ENCODE measurements around the gene PIK3C2G.

The PIK3C2G gene

DNA sequence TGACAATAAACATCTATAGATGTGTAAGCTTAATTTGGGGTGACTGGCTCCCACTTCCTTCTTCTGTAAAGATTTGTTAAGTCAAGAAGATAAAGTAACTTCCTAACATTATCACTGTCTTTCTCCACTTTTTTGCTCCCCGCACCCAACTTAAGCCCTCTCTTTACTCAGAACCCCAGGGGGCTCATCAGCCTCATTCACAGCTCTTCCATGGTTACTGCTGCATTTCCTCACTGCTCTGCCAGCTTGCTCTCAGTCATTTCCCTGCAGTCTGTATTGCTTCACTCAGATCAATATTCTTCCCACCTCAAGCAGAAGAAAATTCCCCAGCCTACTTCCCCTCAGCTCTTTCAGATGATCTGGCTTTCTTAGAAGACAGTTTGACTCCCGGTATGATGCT is 102.0 kb downstream of the PIK3C2G start:
- H3K27me3 ChIP-seq (ENCODE audit: control insufficient read depth in 2 of 2, insufficient read depth in 2 of 2, low read length in 2 of 2), result no peaks in the 10 kb centered on the region
- H3K9ac ChIP-seq (ENCODE audit: low read depth in 1 of 2, low read length in 2 of 2), result no peak overlapping the region
- no peak overlapping the region for H3K27ac ChIP-seq (ENCODE audit: low read depth in 2 of 2, low read length in 2 of 2)
- H3K4me3 ChIP-seq (ENCODE audit: low read length in 2 of 2), result no peak overlapping the region
- H3K4me1 ChIP-seq (ENCODE audit: control insufficient read depth in 2 of 2, insufficient read depth in 2 of 2, low read length in 2 of 2), result no peaks in the 10 kb centered on the region
- H3K9me3 ChIP-seq (ENCODE audit: control insufficient read depth in 2 of 2, low read length in 2 of 2), result no peaks in the 10 kb centered on the region
- H3K36me3 ChIP-seq (ENCODE audit: control insufficient read depth in 2 of 2, insufficient read depth in 2 of 2, low read length in 2 of 2), result no peaks in the 10 kb centered on the region

DNA sequence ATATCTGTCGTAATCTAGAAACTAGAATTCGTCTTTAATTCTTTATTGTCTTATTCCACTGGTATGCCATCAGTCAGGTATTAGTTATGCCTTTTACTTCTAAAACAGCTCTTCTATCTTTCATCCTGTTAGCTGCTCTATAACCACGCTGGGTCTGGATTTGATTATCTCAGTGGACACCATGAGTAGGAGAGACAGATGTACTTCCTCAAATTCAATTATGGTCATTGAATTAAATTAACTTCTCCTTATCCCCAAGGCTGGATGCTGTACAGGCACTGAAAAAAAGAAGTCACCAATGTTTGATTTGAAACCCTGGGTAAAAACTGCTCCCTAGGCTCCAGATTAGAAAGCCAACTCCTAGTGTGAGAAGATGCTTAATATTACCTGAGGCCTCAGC is 107.3 kb downstream of the PIK3C2G start:
- Histone ChIP-seq H3K27ac (ENCODE audit: low read depth in 2 of 2, low read length in 2 of 2) (no peak overlapping the region), H3K4me1 (ENCODE audit: control insufficient read depth in 2 of 2, insufficient read depth in 2 of 2, low read length in 2 of 2) (no peaks in the 10 kb centered on the region), H3K36me3 (ENCODE audit: control insufficient read depth in 2 of 2, insufficient read depth in 2 of 2, low read length in 2 of 2) (no peaks in the 10 kb centered on the region), H3K9me3 (ENCODE audit: control insufficient read depth in 2 of 2, low read length in 2 of 2) (no peaks in the 10 kb centered on the region), H3K4me3 (ENCODE audit: low read length in 2 of 2) (no peak overlapping the region), H3K27me3 (ENCODE audit: control insufficient read depth in 2 of 2, insufficient read depth in 2 of 2, low read length in 2 of 2) (no peaks in the 10 kb centered on the region), H3K9ac (ENCODE audit: low read depth in 1 of 2, low read length in 2 of 2) (no peak overlapping the region)

DNA sequence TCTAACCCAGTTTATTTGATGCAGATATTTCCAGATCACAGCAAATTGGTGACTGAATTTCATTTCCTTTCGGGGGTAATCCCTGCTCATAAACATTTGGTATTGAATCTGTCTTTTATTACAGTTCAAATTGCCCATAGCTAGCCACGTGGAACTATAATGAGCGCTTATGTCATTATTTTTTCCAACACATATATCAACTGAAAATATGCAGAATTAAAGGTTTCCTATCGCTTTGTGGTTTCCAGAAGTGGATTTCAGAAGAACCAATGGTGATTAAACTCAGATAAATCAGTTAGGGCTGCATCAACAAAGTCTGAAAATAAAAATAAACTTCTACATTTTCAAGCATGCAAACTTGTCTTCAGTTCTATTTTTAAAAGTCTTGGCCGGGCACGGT is 111.9 kb downstream of the PIK3C2G start:
- H3K9ac ChIP-seq (ENCODE audit: low read depth in 1 of 2, low read length in 2 of 2), result no peak overlapping the region
- H3K27ac ChIP-seq (ENCODE audit: low read depth in 2 of 2, low read length in 2 of 2), result no peak overlapping the region
- H3K36me3 ChIP-seq (ENCODE audit: control insufficient read depth in 2 of 2, insufficient read depth in 2 of 2, low read length in 2 of 2), result no peaks in the 10 kb centered on the region
- H3K4me1 ChIP-seq (ENCODE audit: control insufficient read depth in 2 of 2, insufficient read depth in 2 of 2, low read length in 2 of 2), result no peaks in the 10 kb centered on the region
- H3K27me3 ChIP-seq (ENCODE audit: control insufficient read depth in 2 of 2, insufficient read depth in 2 of 2, low read length in 2 of 2), result no peaks in the 10 kb centered on the region
- no peaks in the 10 kb centered on the region for H3K9me3 ChIP-seq (ENCODE audit: control insufficient read depth in 2 of 2, low read length in 2 of 2)
- no peak overlapping the region for H3K4me3 ChIP-seq (ENCODE audit: low read length in 2 of 2)

DNA sequence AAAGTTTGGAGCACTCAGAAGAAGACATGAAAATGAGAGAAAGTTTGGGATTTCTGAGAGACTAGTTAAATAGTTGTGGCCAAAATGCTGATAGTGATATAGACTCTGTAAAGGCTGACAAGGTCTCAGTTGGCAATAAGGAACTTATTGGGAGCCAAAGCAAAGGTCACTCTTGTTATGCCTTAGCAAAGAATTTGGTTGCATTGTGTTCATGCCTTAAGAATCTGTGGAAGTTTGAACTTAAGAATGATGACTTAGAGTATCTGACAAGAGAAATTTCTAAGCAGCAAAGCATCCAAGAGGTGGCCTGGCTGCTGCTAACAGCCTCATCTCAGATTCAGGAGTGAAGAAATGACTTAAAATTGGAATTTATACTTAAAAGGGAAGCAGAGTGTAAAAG is 113.8 kb downstream of the PIK3C2G start:
- H3K36me3 ChIP-seq (ENCODE audit: control insufficient read depth in 2 of 2, insufficient read depth in 2 of 2, low read length in 2 of 2), result no peaks in the 10 kb centered on the region
- no peak overlapping the region for H3K4me3 ChIP-seq (ENCODE audit: low read length in 2 of 2)
- no peaks in the 10 kb centered on the region for H3K27me3 ChIP-seq (ENCODE audit: control insufficient read depth in 2 of 2, insufficient read depth in 2 of 2, low read length in 2 of 2)
- no peaks in the 10 kb centered on the region for H3K9me3 ChIP-seq (ENCODE audit: control insufficient read depth in 2 of 2, low read length in 2 of 2)
- no peak overlapping the region for H3K27ac ChIP-seq (ENCODE audit: low read depth in 2 of 2, low read length in 2 of 2)
- H3K4me1 ChIP-seq (ENCODE audit: control insufficient read depth in 2 of 2, insufficient read depth in 2 of 2, low read length in 2 of 2), result no peaks in the 10 kb centered on the region
- no peak overlapping the region for H3K9ac ChIP-seq (ENCODE audit: low read depth in 1 of 2, low read length in 2 of 2)

DNA sequence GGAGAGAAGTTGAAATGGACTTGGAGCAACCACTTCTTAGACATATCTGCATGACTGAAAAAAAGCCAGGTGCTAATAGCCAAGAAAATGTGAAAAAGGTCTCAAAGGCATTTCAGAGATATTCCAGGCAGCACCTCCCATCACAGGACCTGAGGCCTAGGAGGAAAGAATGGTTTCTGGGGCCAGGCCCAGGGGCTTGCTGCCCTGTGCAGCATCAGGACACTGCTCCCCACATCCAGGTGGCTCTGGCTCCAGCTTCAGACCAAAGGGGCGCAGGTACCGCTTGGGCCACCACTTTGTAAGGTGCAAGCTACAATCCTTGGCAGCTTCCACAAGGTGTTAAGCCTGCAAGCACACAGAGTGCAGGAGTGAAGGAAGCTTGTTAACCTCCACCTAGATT is 114.3 kb downstream of the PIK3C2G start:
- Histone ChIP-seq H3K4me3 (ENCODE audit: low read length in 2 of 2) (no peak overlapping the region), H3K27ac (ENCODE audit: low read depth in 2 of 2, low read length in 2 of 2) (no peak overlapping the region), H3K27me3 (ENCODE audit: control insufficient read depth in 2 of 2, insufficient read depth in 2 of 2, low read length in 2 of 2) (no peaks in the 10 kb centered on the region), H3K36me3 (ENCODE audit: control insufficient read depth in 2 of 2, insufficient read depth in 2 of 2, low read length in 2 of 2) (no peaks in the 10 kb centered on the region), H3K9me3 (ENCODE audit: control insufficient read depth in 2 of 2, low read length in 2 of 2) (no peaks in the 10 kb centered on the region), H3K9ac (ENCODE audit: low read depth in 1 of 2, low read length in 2 of 2) (no peak overlapping the region), H3K4me1 (ENCODE audit: control insufficient read depth in 2 of 2, insufficient read depth in 2 of 2, low read length in 2 of 2) (no peaks in the 10 kb centered on the region)

DNA sequence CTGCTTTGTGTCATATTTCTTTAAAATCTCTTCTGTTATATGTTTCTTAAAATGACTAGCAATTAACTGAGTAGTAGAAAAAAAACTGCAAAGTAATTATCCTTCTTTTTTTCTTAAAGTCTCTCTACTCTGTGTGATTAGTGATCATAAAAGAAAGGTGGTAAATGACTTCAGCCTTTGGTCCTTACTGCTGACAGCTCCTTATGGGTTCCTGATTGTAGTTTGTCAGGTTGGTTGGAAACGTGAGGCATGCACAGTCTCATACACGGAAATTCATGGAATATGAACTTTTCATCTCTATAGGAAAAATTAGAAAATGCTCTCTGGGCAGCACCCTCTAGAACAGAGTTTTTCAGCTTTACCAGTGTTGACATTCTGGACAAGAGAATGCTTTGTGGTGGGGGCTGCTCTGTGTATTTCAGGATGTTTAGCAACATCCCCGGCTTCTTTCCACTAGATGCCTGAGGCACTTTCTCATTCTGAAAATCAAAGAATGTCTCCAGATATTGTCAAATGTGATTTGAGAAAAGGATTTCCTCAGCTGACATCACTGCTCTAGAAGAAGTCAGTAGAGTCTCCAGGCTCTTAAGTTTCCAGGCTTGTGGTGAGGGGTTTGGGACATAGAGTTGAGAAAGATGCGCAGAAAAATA is 121.0 kb downstream of the PIK3C2G start:
- no peaks in the 10 kb centered on the region for H3K4me1 ChIP-seq (ENCODE audit: control insufficient read depth in 2 of 2, insufficient read depth in 2 of 2, low read length in 2 of 2)
- H3K9me3 ChIP-seq (ENCODE audit: control insufficient read depth in 2 of 2, low read length in 2 of 2), result no peaks in the 10 kb centered on the region
- H3K4me3 ChIP-seq (ENCODE audit: low read length in 2 of 2), result no peak overlapping the region
- no peaks in the 10 kb centered on the region for H3K27me3 ChIP-seq (ENCODE audit: control insufficient read depth in 2 of 2, insufficient read depth in 2 of 2, low read length in 2 of 2)
- no peak overlapping the region for H3K9ac ChIP-seq (ENCODE audit: low read depth in 1 of 2, low read length in 2 of 2)
- H3K36me3 ChIP-seq (ENCODE audit: control insufficient read depth in 2 of 2, insufficient read depth in 2 of 2, low read length in 2 of 2), result no peaks in the 10 kb centered on the region
- no peak overlapping the region for H3K27ac ChIP-seq (ENCODE audit: low read depth in 2 of 2, low read length in 2 of 2)

DNA sequence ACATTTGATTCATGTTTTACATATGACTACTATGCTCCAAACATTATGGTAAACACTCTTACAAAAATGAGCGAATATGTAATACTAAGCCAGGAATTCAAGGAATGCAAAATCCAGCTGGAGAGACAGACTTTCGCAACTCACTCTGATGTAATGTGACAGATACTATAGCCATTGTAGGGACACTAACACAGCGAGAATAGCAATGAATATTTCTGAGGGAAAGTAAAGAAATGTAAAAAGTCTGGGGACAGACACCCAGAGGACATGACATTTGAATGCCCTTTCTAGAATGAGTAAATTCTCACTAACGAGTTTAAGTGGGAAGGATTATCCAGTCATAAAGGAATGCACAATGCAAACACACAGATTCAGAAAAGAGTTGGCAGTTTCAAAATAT is 121.9 kb downstream of the PIK3C2G start:
- Histone ChIP-seq H3K27ac (ENCODE audit: low read depth in 2 of 2, low read length in 2 of 2) (peak overlapping the region in 1 of 2 donors; percentile 26), H3K36me3 (ENCODE audit: control insufficient read depth in 2 of 2, insufficient read depth in 2 of 2, low read length in 2 of 2) (no peaks in the 10 kb centered on the region), H3K9ac (ENCODE audit: low read depth in 1 of 2, low read length in 2 of 2) (no peak overlapping the region), H3K4me3 (ENCODE audit: low read length in 2 of 2) (no peak overlapping the region), H3K27me3 (ENCODE audit: control insufficient read depth in 2 of 2, insufficient read depth in 2 of 2, low read length in 2 of 2) (no peaks in the 10 kb centered on the region), H3K4me1 (ENCODE audit: control insufficient read depth in 2 of 2, insufficient read depth in 2 of 2, low read length in 2 of 2) (no peaks in the 10 kb centered on the region), H3K9me3 (ENCODE audit: control insufficient read depth in 2 of 2, low read length in 2 of 2) (no peaks in the 10 kb centered on the region)

DNA sequence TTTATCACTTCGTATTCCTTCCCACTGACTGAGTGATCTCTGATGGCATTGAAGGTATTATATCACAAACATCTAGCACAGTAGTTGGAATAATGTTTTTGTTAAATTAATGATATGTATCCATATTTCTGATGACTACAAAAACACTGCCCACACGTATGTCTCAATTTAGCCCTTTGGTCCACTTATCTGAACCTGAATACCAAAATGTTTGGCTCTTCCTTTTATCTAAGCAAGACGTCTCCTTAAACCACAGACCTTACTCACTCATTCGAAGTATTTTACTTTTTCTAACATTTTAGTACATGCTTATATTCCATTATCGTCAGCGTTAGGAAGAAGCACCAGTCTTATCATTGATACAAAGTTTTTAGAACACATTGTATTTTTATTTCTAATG is 126.4 kb downstream of the PIK3C2G start:
- H3K27me3 ChIP-seq (ENCODE audit: control insufficient read depth in 2 of 2, insufficient read depth in 2 of 2, low read length in 2 of 2), result no peaks in the 10 kb centered on the region
- H3K4me3 ChIP-seq (ENCODE audit: low read length in 2 of 2), result no peak overlapping the region
- H3K9me3 ChIP-seq (ENCODE audit: control insufficient read depth in 2 of 2, low read length in 2 of 2), result no peaks in the 10 kb centered on the region
- H3K36me3 ChIP-seq (ENCODE audit: control insufficient read depth in 2 of 2, insufficient read depth in 2 of 2, low read length in 2 of 2), result no peaks in the 10 kb centered on the region
- H3K9ac ChIP-seq (ENCODE audit: low read depth in 1 of 2, low read length in 2 of 2), result no peak overlapping the region
- H3K27ac ChIP-seq (ENCODE audit: low read depth in 2 of 2, low read length in 2 of 2), result no peak overlapping the region
- H3K4me1 ChIP-seq (ENCODE audit: control insufficient read depth in 2 of 2, insufficient read depth in 2 of 2, low read length in 2 of 2), result no peaks in the 10 kb centered on the region

DNA sequence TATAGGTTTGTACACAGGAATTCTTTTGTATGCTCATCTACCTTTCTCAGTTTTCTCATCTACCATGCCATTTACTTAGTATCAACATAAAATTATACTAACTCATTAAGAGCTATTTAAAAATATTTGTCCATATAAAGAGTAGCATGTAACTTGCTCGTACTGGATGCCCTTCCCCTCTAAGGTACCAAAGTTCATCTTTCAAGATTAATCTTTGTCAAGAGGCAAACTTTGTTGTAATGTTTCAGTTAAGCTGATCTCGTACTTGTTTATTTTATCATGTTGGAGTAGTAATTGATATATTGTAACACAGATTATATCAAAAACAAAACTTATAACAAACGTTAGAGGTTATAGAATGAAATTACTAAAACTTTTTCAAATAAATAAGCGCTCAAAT is 128.5 kb downstream of the PIK3C2G start:
- H3K4me1 ChIP-seq (ENCODE audit: control insufficient read depth in 2 of 2, insufficient read depth in 2 of 2, low read length in 2 of 2), result no peaks in the 10 kb centered on the region
- H3K9ac ChIP-seq (ENCODE audit: low read depth in 1 of 2, low read length in 2 of 2), result no peak overlapping the region
- no peak overlapping the region for H3K4me3 ChIP-seq (ENCODE audit: low read length in 2 of 2)
- no peaks in the 10 kb centered on the region for H3K9me3 ChIP-seq (ENCODE audit: control insufficient read depth in 2 of 2, low read length in 2 of 2)
- no peak overlapping the region for H3K27ac ChIP-seq (ENCODE audit: low read depth in 2 of 2, low read length in 2 of 2)
- H3K27me3 ChIP-seq (ENCODE audit: control insufficient read depth in 2 of 2, insufficient read depth in 2 of 2, low read length in 2 of 2), result no peaks in the 10 kb centered on the region
- H3K36me3 ChIP-seq (ENCODE audit: control insufficient read depth in 2 of 2, insufficient read depth in 2 of 2, low read length in 2 of 2), result no peaks in the 10 kb centered on the region

DNA sequence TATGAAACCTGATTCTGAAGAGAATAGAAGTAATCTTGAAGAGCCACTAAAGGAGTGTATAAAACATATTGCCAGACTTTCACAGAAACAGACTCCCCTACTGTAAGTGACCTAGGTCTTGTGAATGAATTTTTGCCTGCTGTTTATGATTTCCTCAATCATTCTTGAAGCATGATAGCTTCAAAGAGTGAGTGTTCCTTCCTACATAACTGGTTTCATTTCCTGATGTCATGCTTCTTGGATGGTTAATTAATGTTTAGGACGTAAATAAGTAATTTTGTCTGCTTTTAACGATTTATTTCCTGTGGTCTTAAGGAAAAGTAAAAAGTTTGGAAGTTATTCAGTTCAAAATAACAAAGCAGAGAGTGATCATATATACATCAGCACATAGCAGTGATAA is 129.8 kb downstream of the PIK3C2G start:
- H3K9me3 ChIP-seq (ENCODE audit: control insufficient read depth in 2 of 2, low read length in 2 of 2), result no peaks in the 10 kb centered on the region
- no peaks in the 10 kb centered on the region for H3K27me3 ChIP-seq (ENCODE audit: control insufficient read depth in 2 of 2, insufficient read depth in 2 of 2, low read length in 2 of 2)
- no peaks in the 10 kb centered on the region for H3K36me3 ChIP-seq (ENCODE audit: control insufficient read depth in 2 of 2, insufficient read depth in 2 of 2, low read length in 2 of 2)
- H3K4me1 ChIP-seq (ENCODE audit: control insufficient read depth in 2 of 2, insufficient read depth in 2 of 2, low read length in 2 of 2), result no peaks in the 10 kb centered on the region
- H3K9ac ChIP-seq (ENCODE audit: low read depth in 1 of 2, low read length in 2 of 2), result no peak overlapping the region
- no peak overlapping the region for H3K4me3 ChIP-seq (ENCODE audit: low read length in 2 of 2)
- H3K27ac ChIP-seq (ENCODE audit: low read depth in 2 of 2, low read length in 2 of 2), result no peak overlapping the region

DNA sequence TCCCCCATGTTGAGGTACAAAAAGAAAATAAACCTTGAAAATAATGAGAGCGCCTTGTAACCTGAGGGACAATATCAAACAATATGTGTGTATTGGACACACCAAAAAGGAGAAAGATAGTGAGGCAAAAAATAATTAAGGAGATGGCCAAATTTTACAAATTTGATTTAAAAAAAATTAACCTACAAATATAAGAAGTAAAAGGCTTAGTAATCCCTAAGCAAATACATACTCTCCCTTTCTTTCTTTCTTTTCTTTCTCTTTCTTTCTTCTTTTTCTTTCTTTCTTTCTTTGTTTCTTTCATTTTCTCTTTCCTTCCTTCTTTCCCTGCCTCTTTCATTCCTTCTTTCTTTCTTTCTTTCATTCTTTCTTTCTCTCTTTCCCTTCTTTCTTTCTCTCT is 133.4 kb downstream of the PIK3C2G start:
- Histone ChIP-seq H3K9ac (ENCODE audit: low read depth in 1 of 2, low read length in 2 of 2) (no peak overlapping the region), H3K36me3 (ENCODE audit: control insufficient read depth in 2 of 2, insufficient read depth in 2 of 2, low read length in 2 of 2) (no peaks in the 10 kb centered on the region), H3K4me1 (ENCODE audit: control insufficient read depth in 2 of 2, insufficient read depth in 2 of 2, low read length in 2 of 2) (no peaks in the 10 kb centered on the region), H3K27me3 (ENCODE audit: control insufficient read depth in 2 of 2, insufficient read depth in 2 of 2, low read length in 2 of 2) (no peaks in the 10 kb centered on the region), H3K9me3 (ENCODE audit: control insufficient read depth in 2 of 2, low read length in 2 of 2) (no peaks in the 10 kb centered on the region), H3K4me3 (ENCODE audit: low read length in 2 of 2) (no peak overlapping the region), H3K27ac (ENCODE audit: low read depth in 2 of 2, low read length in 2 of 2) (no peak overlapping the region)

Data from mucosa of rectum (tissue), 2 donors.